Calu3 (cell line): ENCODE results near the gene HIVEP2. TPM values are rescaled to one million over a fixed set of nuclear protein-coding genes. Genes with fewer than 3 reads are reported as not detected.

Experiments
- BruUV-seq: library from RNA; stranded (reverse); fragments of 400-500 nt; replicated peaks from 2 replicates; lab custom pipeline; 2021; lab: Mats Ljungman, UMichigan
- CTCF ChIA-PET: fragments of 300-600 bp; sonication (Branson Sonifier 250); formaldehyde crosslinking; loops from one replicate; lab custom pipeline; 2022; ENCODE audit warnings: antibody characterized with exemption; lab: Charles Lee
- DNase-seq: peaks from one replicate; pipeline ENCODE4 v3.0.0; 2022
- H3K27ac Mint-ChIP-seq: one replicate; pipeline ENCODE4 v1.8.0; 2022; ENCODE audit warnings: mixed read lengths; ENCODE audit not compliant: unreplicated experiment
- H3K27me3 Mint-ChIP-seq: one replicate; pipeline ENCODE4 v1.8.0; 2022; ENCODE audit warnings: mixed read lengths; ENCODE audit not compliant: unreplicated experiment
- H3K36me3 Mint-ChIP-seq: one replicate; pipeline ENCODE4 v1.8.0; 2022; ENCODE audit warnings: mild to moderate bottlenecking, moderate library complexity, mixed read lengths; ENCODE audit not compliant: insufficient read depth, unreplicated experiment
- H3K4me1 Mint-ChIP-seq: one replicate; pipeline ENCODE4 v1.8.0; 2022; ENCODE audit warnings: mild to moderate bottlenecking, low read depth, mixed read lengths; ENCODE audit not compliant: unreplicated experiment
- H3K4me3 Mint-ChIP-seq: one replicate; pipeline ENCODE4 v1.8.0; 2022; ENCODE audit warnings: mild to moderate bottlenecking, low read depth, moderate library complexity, mixed read lengths; ENCODE audit not compliant: unreplicated experiment
- H3K9me3 Mint-ChIP-seq: one replicate; pipeline ENCODE4 v1.8.0; 2022; ENCODE audit warnings: low read depth, mixed read lengths; ENCODE audit not compliant: unreplicated experiment
- CTCF ChIP-seq: fragments of 200-600 bp; IDR thresholded peaks from one replicate; pipeline ENCODE4 v1.8.0; 2022; ENCODE audit warnings: antibody characterized with exemption; ENCODE audit not compliant: unreplicated experiment
- intact Hi-C: fragments of 100-400 bp; cut with micrococcal nuclease; formaldehyde crosslinking; loops from one replicate; pipeline ENCODE4 v1.10.0; 2022; ENCODE audit not compliant: unreplicated experiment
- total RNA-seq: library from RNA; stranded (reverse); gene quantifications from 2 replicates; pipeline ENCODE4 v1.2.3, GENCODE V29; 2022

HIVEP2 gene
- total RNA-seq, 1 experiment from 2014 or later: 18.4 TPM

- H3K9me3 Mint-ChIP-seq: no peaks in the 10 kb centered on the region
- TF ChIP-seq CTCF: no peak
- intact Hi-C loops: no loop called here
- H3K27me3 Mint-ChIP-seq: no peaks in the 10 kb centered on the region
- no peak overlapping the region for H3K4me3 Mint-ChIP-seq
- no TSS peak for BruUV-seq
- no peaks in the 10 kb centered on the region for H3K36me3 Mint-ChIP-seq
- CTCF ChIA-PET: no interaction called here
- DNase-seq: no peak
- no peaks in the 10 kb centered on the region for H3K4me1 Mint-ChIP-seq
- H3K27ac Mint-ChIP-seq: no peak overlapping the region
Measured at GRCh38 chr6:142965164-142965563, 20.2 kb upstream of the HIVEP2 start.

GRCh38 chr6:142960098-142960497 lies 15.1 kb upstream of the HIVEP2 start:
- CTCF ChIA-PET: no interaction called here
- no peak overlapping the region for H3K4me3 Mint-ChIP-seq
- TF ChIP-seq CTCF: no peak
- no peaks in the 10 kb centered on the region for H3K27me3 Mint-ChIP-seq
- DNase-seq: no peak
- no peaks in the 10 kb centered on the region for H3K36me3 Mint-ChIP-seq
- H3K9me3 Mint-ChIP-seq: no peaks in the 10 kb centered on the region
- intact Hi-C loops: no loop called here
- H3K27ac Mint-ChIP-seq: no peak overlapping the region
- BruUV-seq: no TSS peak
- H3K4me1 Mint-ChIP-seq: no peaks in the 10 kb centered on the region

- CTCF ChIA-PET: interaction anchor here (0.6 kb wide), 1 partner anchor 243 kb away, joined by 4 read pairs; no protein-coding TSS in a partner anchor
- Mint-ChIP-seq H3K36me3 (no peaks in the 10 kb centered on the region), H3K9me3 (no peaks in the 10 kb centered on the region), H3K4me1 (no peaks in the 10 kb centered on the region), H3K27ac (no peak overlapping the region), H3K27me3 (no peaks in the 10 kb centered on the region), H3K4me3 (no peak overlapping the region)
- DNase-seq: no peak
- no TSS peak for BruUV-seq
- no peak for TF ChIP-seq CTCF
- intact Hi-C loops: no loop called here
Measured at GRCh38 chr6:142958343-142958742, 13.4 kb upstream of the HIVEP2 start.

- no TSS peak for BruUV-seq
- DNase-seq: no peak
- no peak for TF ChIP-seq CTCF
- no peaks in the 10 kb centered on the region for H3K27me3 Mint-ChIP-seq
- intact Hi-C loops: no loop called here
- H3K4me3 Mint-ChIP-seq: no peak overlapping the region
- CTCF ChIA-PET: no interaction called here
- H3K36me3 Mint-ChIP-seq: no peaks in the 10 kb centered on the region
- H3K27ac Mint-ChIP-seq: no peak overlapping the region
- no peaks in the 10 kb centered on the region for H3K9me3 Mint-ChIP-seq
- H3K4me1 Mint-ChIP-seq: peaks cover 14% of the 10 kb centered on the region
Measured at GRCh38 chr6:142956726-142957125, 11.8 kb upstream of the HIVEP2 start.
